Memory B cell (primary cell): ENCODE measurements around the gene ITSN2.
"Not testable (repeated sequence)": the region's sequence is repeated elsewhere in the genome, so short reads cannot be mapped to it uniquely, and the experiment has no call there.

Experiments
- ATAC-seq: fragments of 150-1000 bp; cut with Tn5 transposase; 2 replicates; pipeline ENCODE4 v1.10.0; 2021; ENCODE audit warnings: low read depth, mild to moderate bottlenecking, moderate library complexity
- DNase-seq, 2 donors: peaks; one replicate each; pipeline ENCODE4 v3.0.0; 2022; ENCODE audit warnings: low spot score in 2 of 2
- H3K27ac Mint-ChIP-seq: one replicate; pipeline ENCODE4 v1.8.0; 2022; ENCODE audit warnings: mild to moderate bottlenecking, moderate library complexity, mixed read lengths
- H3K27me3 Mint-ChIP-seq: one replicate; pipeline ENCODE4 v1.8.0; 2022; ENCODE audit warnings: mixed read lengths
- H3K36me3 Mint-ChIP-seq: one replicate; pipeline ENCODE4 v1.8.0; 2022; ENCODE audit warnings: mild to moderate bottlenecking, mixed read lengths
- H3K4me1 Mint-ChIP-seq: one replicate; pipeline ENCODE4 v1.8.0; 2022; ENCODE audit warnings: mixed read lengths
- H3K4me3 Mint-ChIP-seq: one replicate; pipeline ENCODE4 v1.8.0; 2022; ENCODE audit warnings: mild to moderate bottlenecking, moderate library complexity, mixed read lengths
- H3K9me3 Mint-ChIP-seq: one replicate; pipeline ENCODE4 v1.8.0; 2022; ENCODE audit warnings: mixed read lengths

The ITSN2 gene

GRCh38 chr2:24382363-24383073, 22.2 kb upstream of the ITSN2 start:
- peak; percentile 44 to 61 for DNase-seq
- Mint-ChIP-seq H3K27me3 (no peaks in the 10 kb centered on the region), H3K9me3 (no peaks in the 10 kb centered on the region), H3K36me3 (no peaks in the 10 kb centered on the region), H3K27ac (no peak overlapping the region), H3K4me3 (no peak overlapping the region), H3K4me1 (no peaks in the 10 kb centered on the region)
- ATAC-seq: peak; percentile 86

- DNase-seq (no peak), ATAC-seq (no peak)
- Mint-ChIP-seq H3K27ac (no peak overlapping the region), H3K4me1 (no peaks in the 10 kb centered on the region), H3K36me3 (no peaks in the 10 kb centered on the region), H3K9me3 (no peaks in the 10 kb centered on the region), H3K4me3 (no peak overlapping the region), H3K27me3 (no peaks in the 10 kb centered on the region)
Observed at GRCh38 chr2:24380820-24381219, 20.5 kb upstream of the ITSN2 start.

- Mint-ChIP-seq H3K36me3 (no peaks in the 10 kb centered on the region), H3K4me1 (no peaks in the 10 kb centered on the region), H3K27me3 (no peaks in the 10 kb centered on the region), H3K27ac (no peak overlapping the region), H3K9me3 (no peaks in the 10 kb centered on the region), H3K4me3 (no peak overlapping the region)
- DNase-seq: no peak
- no peak for ATAC-seq
Observed at GRCh38 chr2:24375349-24376087, 15.2 kb upstream of the ITSN2 start.

- Mint-ChIP-seq H3K4me3 (no peak overlapping the region), H3K9me3 (no peaks in the 10 kb centered on the region), H3K27ac (no peak overlapping the region), H3K36me3 (no peaks in the 10 kb centered on the region), H3K4me1 (no peaks in the 10 kb centered on the region), H3K27me3 (no peaks in the 10 kb centered on the region)
- DNase-seq (no peak), ATAC-seq (no peak)
Observed at GRCh38 chr2:24374301-24374700, 14.0 kb upstream of the ITSN2 start.

GRCh38 chr2:24372033-24372432, 11.7 kb upstream of the ITSN2 start:
- no peaks in the 10 kb centered on the region for H3K9me3 Mint-ChIP-seq
- no peaks in the 10 kb centered on the region for H3K27me3 Mint-ChIP-seq
- no peak for ATAC-seq
- no peaks in the 10 kb centered on the region for H3K36me3 Mint-ChIP-seq
- DNase-seq: no peak
- H3K4me1 Mint-ChIP-seq: no peaks in the 10 kb centered on the region
- H3K27ac Mint-ChIP-seq: no peak overlapping the region
- H3K4me3 Mint-ChIP-seq: no peak overlapping the region

- Mint-ChIP-seq H3K9me3 (no peaks in the 10 kb centered on the region), H3K4me3 (no peak overlapping the region), H3K27ac (peak overlapping the region; percentile 77), H3K27me3 (no peaks in the 10 kb centered on the region), H3K4me1 (peaks cover 14% of the 10 kb centered on the region), H3K36me3 (no peaks in the 10 kb centered on the region)
- DNase-seq (no peak), ATAC-seq (no peak)
Observed at GRCh38 chr2:24365826-24366225, 5.5 kb upstream of the ITSN2 start.

- H3K27ac Mint-ChIP-seq: peak overlapping the region; percentile 77
- ATAC-seq: peak; percentile 8
- peaks cover 16% of the 10 kb centered on the region for H3K4me1 Mint-ChIP-seq
- H3K9me3 Mint-ChIP-seq: no peaks in the 10 kb centered on the region
- H3K4me3 Mint-ChIP-seq: peak overlapping the region; percentile 11
- no peaks in the 10 kb centered on the region for H3K27me3 Mint-ChIP-seq
- DNase-seq: peak; percentile 34 to 35
- no peaks in the 10 kb centered on the region for H3K36me3 Mint-ChIP-seq
Observed at GRCh38 chr2:24365051-24365450, 4.7 kb upstream of the ITSN2 start.

GRCh38 chr2:24363301-24363700, 3.0 kb upstream of the ITSN2 start:
- H3K27ac Mint-ChIP-seq: peak overlapping the region; percentile 77
- no peaks in the 10 kb centered on the region for H3K9me3 Mint-ChIP-seq
- ATAC-seq: no peak
- no peak for DNase-seq
- H3K36me3 Mint-ChIP-seq: no peaks in the 10 kb centered on the region
- no peak overlapping the region for H3K4me3 Mint-ChIP-seq
- no peaks in the 10 kb centered on the region for H3K27me3 Mint-ChIP-seq
- H3K4me1 Mint-ChIP-seq: peaks cover 21% of the 10 kb centered on the region

GRCh38 chr2:24362253-24362652, 1.9 kb upstream of the ITSN2 start:
- H3K4me1 Mint-ChIP-seq: peaks cover 26% of the 10 kb centered on the region
- no peaks in the 10 kb centered on the region for H3K9me3 Mint-ChIP-seq
- H3K36me3 Mint-ChIP-seq: peaks cover under 1% of the 10 kb centered on the region
- no peaks in the 10 kb centered on the region for H3K27me3 Mint-ChIP-seq
- ATAC-seq: no peak
- DNase-seq: no peak
- peak overlapping the region; percentile 77 for H3K27ac Mint-ChIP-seq
- peak overlapping the region; percentile 27 for H3K4me3 Mint-ChIP-seq

- H3K4me1 Mint-ChIP-seq: peaks cover 32% of the 10 kb centered on the region
- no peak for ATAC-seq
- no peaks in the 10 kb centered on the region for H3K27me3 Mint-ChIP-seq
- H3K9me3 Mint-ChIP-seq: no peaks in the 10 kb centered on the region
- H3K4me3 Mint-ChIP-seq: peak overlapping the region; percentile 89
- peak overlapping the region; percentile 100 for H3K27ac Mint-ChIP-seq
- DNase-seq: no peak
- peaks cover 4% of the 10 kb centered on the region for H3K36me3 Mint-ChIP-seq
Observed at GRCh38 chr2:24360963-24361330, 611 bp upstream of the ITSN2 start.

- Mint-ChIP-seq H3K4me3 (peak overlapping the region; percentile 89), H3K4me1 (peaks cover 33% of the 10 kb centered on the region), H3K36me3 (peaks cover 4% of the 10 kb centered on the region), H3K27me3 (no peaks in the 10 kb centered on the region), H3K9me3 (no peaks in the 10 kb centered on the region), H3K27ac (peak overlapping the region; percentile 100)
- ATAC-seq: peak; percentile 23
- peak; percentile 61 to 65 for DNase-seq
Observed at GRCh38 chr2:24359129-24360049, 947 bp downstream of the ITSN2 start.

- H3K9me3 Mint-ChIP-seq, ATAC-seq, H3K36me3 Mint-ChIP-seq, DNase-seq, H3K27me3 Mint-ChIP-seq: not testable (repeated sequence)
- Mint-ChIP-seq H3K4me3 (peak overlapping the region; percentile 68), H3K27ac (peak overlapping the region; percentile 100), H3K4me1 (peaks cover 45% of the 10 kb centered on the region)
Observed at GRCh38 chr2:24357767-24358166, 2.6 kb downstream of the ITSN2 start.

GRCh38 chr2:24357115-24357514, 3.2 kb downstream of the ITSN2 start:
- not testable (repeated sequence) for DNase-seq, H3K36me3 Mint-ChIP-seq, H3K9me3 Mint-ChIP-seq, H3K27me3 Mint-ChIP-seq, ATAC-seq
- H3K27ac Mint-ChIP-seq: peak overlapping the region; percentile 67
- H3K4me1 Mint-ChIP-seq: peaks cover 48% of the 10 kb centered on the region
- peak overlapping the region; percentile 59 for H3K4me3 Mint-ChIP-seq

- H3K9me3 Mint-ChIP-seq: no peaks in the 10 kb centered on the region
- ATAC-seq (peak; percentile 48), DNase-seq (no peak)
- peaks cover 57% of the 10 kb centered on the region for H3K4me1 Mint-ChIP-seq
- peaks cover 4% of the 10 kb centered on the region for H3K36me3 Mint-ChIP-seq
- H3K4me3 Mint-ChIP-seq: peak overlapping the region; percentile 69
- no peaks in the 10 kb centered on the region for H3K27me3 Mint-ChIP-seq
- peak overlapping the region; percentile 84 for H3K27ac Mint-ChIP-seq
Observed at GRCh38 chr2:24354957-24355356, 5.4 kb downstream of the ITSN2 start.
